HG02610 (cell line): ENCODE measurements around the gene JOSD1.

Experiments
- ATAC-seq: cut with Tn5 transposase; IDR thresholded peaks from one replicate; pipeline ENCODE4 v1.9.1; 2021; ENCODE audit warnings: mild to moderate bottlenecking, moderate library complexity; ENCODE audit not compliant: unreplicated experiment

Gene JOSD1

GRCh38 chr22:38733724-38734381 lies 33.1 kb upstream of the JOSD1 start:
- no peak for ATAC-seq

- no peak for ATAC-seq
Measured at GRCh38 chr22:38733329-38733723, 32.6 kb upstream of the JOSD1 start.

- no peak for ATAC-seq
Measured at GRCh38 chr22:38732251-38732815, 31.6 kb upstream of the JOSD1 start.

GRCh38 chr22:38731703-38732161 lies 31.0 kb upstream of the JOSD1 start:
- ATAC-seq, result no peak

- ATAC-seq, result no peak
Measured at GRCh38 chr22:38730411-38730871, 29.7 kb upstream of the JOSD1 start.

- ATAC-seq, result no peak
Measured at GRCh38 chr22:38729946-38730345, 29.2 kb upstream of the JOSD1 start.

GRCh38 chr22:38728871-38729796 lies 28.4 kb upstream of the JOSD1 start:
- no peak for ATAC-seq

GRCh38 chr22:38727530-38728451 lies 27.0 kb upstream of the JOSD1 start:
- no peak for ATAC-seq

- no peak for ATAC-seq
Measured at GRCh38 chr22:38727123-38727522, 26.4 kb upstream of the JOSD1 start.

- no peak for ATAC-seq
Measured at GRCh38 chr22:38725900-38726655, 25.3 kb upstream of the JOSD1 start.

GRCh38 chr22:38724926-38725571 lies 24.3 kb upstream of the JOSD1 start:
- no peak for ATAC-seq

- ATAC-seq, result no peak
Measured at GRCh38 chr22:38724176-38724575, 23.4 kb upstream of the JOSD1 start.

GRCh38 chr22:38721551-38721950 lies 20.8 kb upstream of the JOSD1 start:
- ATAC-seq, result no peak

- no peak for ATAC-seq
Measured at GRCh38 chr22:38720350-38720749, 19.6 kb upstream of the JOSD1 start.

GRCh38 chr22:38719196-38719595 lies 18.5 kb upstream of the JOSD1 start:
- no peak for ATAC-seq

GRCh38 chr22:38718414-38718813 lies 17.7 kb upstream of the JOSD1 start:
- ATAC-seq, result no peak

GRCh38 chr22:38717244-38717643 lies 16.5 kb upstream of the JOSD1 start:
- no peak for ATAC-seq

- ATAC-seq, result no peak
Measured at GRCh38 chr22:38716826-38717225, 16.1 kb upstream of the JOSD1 start.

- no peak for ATAC-seq
Measured at GRCh38 chr22:38716271-38716670, 15.5 kb upstream of the JOSD1 start.
